H9 (cell line): ENCODE data around the gene SH3BP1. TPM values are rescaled to one million over a fixed set of nuclear protein-coding genes. Genes with fewer than 3 reads are reported as not detected.

Experiments
- DNase-seq: peaks from one replicate; pipeline ENCODE4 v3.0.0-alpha.2; 2017
- H2AFZ ChIP-seq: one replicate; pipeline ENCODE4 v1.6.1; 2013; ENCODE audit warnings: mild to moderate bottlenecking, low read length, control low read depth, moderate library complexity
- H2AK5ac ChIP-seq: 2 replicates; pipeline ENCODE4 v1.6.1; 2013; ENCODE audit warnings: low read length, control low read depth, mixed read lengths; ENCODE audit not compliant: insufficient read length
- H2BK120ac ChIP-seq: one replicate; pipeline ENCODE4 v1.6.1; 2013; ENCODE audit warnings: low read depth, mild to moderate bottlenecking, low read length, control low read depth, inconsistent platforms; ENCODE audit not compliant: poor library complexity, severe bottlenecking
- H2BK12ac ChIP-seq: 2 replicates; pipeline ENCODE4 v1.6.1; 2013; ENCODE audit warnings: low read length, control low read depth, mixed read lengths, low read depth; ENCODE audit not compliant: insufficient read length
- H2BK15ac ChIP-seq: 2 replicates; pipeline ENCODE4 v1.6.1; 2013; ENCODE audit warnings: low read depth, low read length, control low read depth
- H2BK20ac ChIP-seq: one replicate; pipeline ENCODE4 v1.6.1; 2013; ENCODE audit warnings: low read depth, mild to moderate bottlenecking, low read length, control low read depth, inconsistent platforms; ENCODE audit not compliant: poor library complexity, severe bottlenecking
- H2BK5ac ChIP-seq: 2 replicates; pipeline ENCODE4 v1.6.1; 2013; ENCODE audit warnings: low read length, control low read depth, mixed read lengths; ENCODE audit not compliant: insufficient read length
- H3K14ac ChIP-seq: 2 replicates; pipeline ENCODE4 v1.6.1; 2013; ENCODE audit warnings: low read length, control low read depth; ENCODE audit not compliant: insufficient read depth
- H3K18ac ChIP-seq: 2 replicates; pipeline ENCODE4 v1.6.1; 2013; ENCODE audit warnings: low read depth, mild to moderate bottlenecking, mixed read lengths, low read length, control low read depth; ENCODE audit not compliant: insufficient read length
- H3K23ac ChIP-seq: 2 replicates; pipeline ENCODE4 v1.6.1; 2013; ENCODE audit warnings: low read length, control low read depth, mixed read lengths, low read depth; ENCODE audit not compliant: insufficient read length
- H3K23me2 ChIP-seq: 2 replicates; pipeline ENCODE4 v1.6.1; 2013; ENCODE audit warnings: low read depth, mild to moderate bottlenecking, mixed read lengths, low read length, control low read depth; ENCODE audit not compliant: insufficient read length, poor library complexity, severe bottlenecking
- H3K27ac ChIP-seq: 2 replicates; pipeline ENCODE4 v1.5.1; 2013; ENCODE audit warnings: low read length, control low read depth, mixed read lengths, low read depth; ENCODE audit not compliant: insufficient read length
- H3K27me3 ChIP-seq: 2 replicates; pipeline ENCODE4 v1.6.1; 2013; ENCODE audit warnings: low read length, control low read depth, inconsistent platforms; ENCODE audit not compliant: insufficient read depth
- H3K4ac ChIP-seq: 2 replicates; pipeline ENCODE4 v1.6.1; 2013; ENCODE audit warnings: low read depth, mild to moderate bottlenecking, control low read depth, inconsistent platforms, low read length, moderate library complexity
- H3K4me1 ChIP-seq: 2 replicates; pipeline ENCODE4 v1.6.1; 2013; ENCODE audit warnings: low read length, control low read depth, inconsistent platforms; ENCODE audit not compliant: insufficient read depth
- H3K4me2 ChIP-seq: 2 replicates; pipeline ENCODE4 v1.6.1; 2013; ENCODE audit warnings: low read length, control low read depth, mixed read lengths; ENCODE audit not compliant: insufficient read length, insufficient read depth
- H3K56ac ChIP-seq: 2 replicates; pipeline ENCODE4 v1.6.1; 2013; ENCODE audit warnings: low read depth, mild to moderate bottlenecking, mixed read lengths, low read length, control low read depth; ENCODE audit not compliant: insufficient read length
- H3K79me1 ChIP-seq: 2 replicates; pipeline ENCODE4 v1.6.1; 2013; ENCODE audit warnings: low read depth, mild to moderate bottlenecking, moderate library complexity, low read length, control low read depth, inconsistent platforms; ENCODE audit not compliant: insufficient read depth, poor library complexity, severe bottlenecking
- H3K79me2 ChIP-seq: 2 replicates; pipeline ENCODE4 v1.6.1; 2013; ENCODE audit warnings: low read length, control low read depth, inconsistent platforms; ENCODE audit not compliant: insufficient read depth
- H3K9ac ChIP-seq: 2 replicates; pipeline ENCODE4 v1.6.1; 2013; ENCODE audit warnings: low read length, control low read depth, mixed read lengths; ENCODE audit not compliant: insufficient read length; ENCODE audit errors: extremely low read depth
- H3K9me3 ChIP-seq: one replicate; pipeline ENCODE4 v1.6.1; 2013; ENCODE audit warnings: low read depth, low read length, inconsistent platforms; ENCODE audit not compliant: control insufficient read depth
- H3T11ph ChIP-seq: one replicate; pipeline ENCODE4 v1.6.1; 2013; ENCODE audit warnings: mild to moderate bottlenecking, low read length, control low read depth, inconsistent platforms
- H4K20me1 ChIP-seq: one replicate; pipeline ENCODE4 v1.6.1; 2013; ENCODE audit not compliant: control insufficient read depth, insufficient read length, insufficient read depth
- H4K5ac ChIP-seq: 2 replicates; pipeline ENCODE4 v1.6.1; 2013; ENCODE audit warnings: low read depth, mild to moderate bottlenecking, mixed read lengths, low read length, control low read depth; ENCODE audit not compliant: insufficient read length
- H4K8ac ChIP-seq: replicated peaks from 2 replicates; pipeline ENCODE4 v1.6.1; 2013; ENCODE audit warnings: low read length, control low read depth, mixed read lengths, low read depth; ENCODE audit not compliant: insufficient read length
- H4K91ac ChIP-seq: 2 replicates; pipeline ENCODE4 v1.6.1; 2013; ENCODE audit warnings: low read depth, mild to moderate bottlenecking, moderate library complexity, mixed read lengths, low read length, control low read depth; ENCODE audit not compliant: insufficient read length
- H3K27ac Mint-ChIP-seq, 3 experiments: 2 replicates in 2 of 3; 3 replicates in 1 of 3; pipeline ENCODE4 v1.8.0; 2020 to 2021; ENCODE audit warnings: mixed read lengths in 3 of 3, mild to moderate bottlenecking in 1 of 3, moderate library complexity in 1 of 3
- H3K27me3 Mint-ChIP-seq: 2 replicates; pipeline ENCODE4 v1.8.0; 2021; ENCODE audit warnings: low read depth, mild to moderate bottlenecking, moderate library complexity, mixed read lengths
- H3K36me3 Mint-ChIP-seq, 3 experiments: 2 replicates in 2 of 3; 3 replicates in 1 of 3; pipeline ENCODE4 v1.8.0; 2020 to 2021; ENCODE audit warnings: low read depth in 3 of 3, mixed read lengths in 3 of 3; ENCODE audit not compliant: insufficient read depth in 1 of 3
- H3K4me1 Mint-ChIP-seq, 2 experiments: 2 replicates each; pipeline ENCODE4 v1.8.0; 2020; ENCODE audit warnings: mixed read lengths in 2 of 2
- H3K4me3 Mint-ChIP-seq, 2 experiments: 2 replicates in 1 of 2; 3 replicates in 1 of 2; pipeline ENCODE4 v1.8.0; 2020 to 2021; ENCODE audit warnings: mild to moderate bottlenecking in 2 of 2, mixed read lengths in 2 of 2, moderate library complexity in 1 of 2
- H3K9me3 Mint-ChIP-seq, 2 experiments: 2 replicates in 1 of 2; 3 replicates in 1 of 2; pipeline ENCODE4 v1.8.0; 2020; ENCODE audit warnings: mild to moderate bottlenecking in 2 of 2, mixed read lengths in 2 of 2, moderate library complexity in 1 of 2
- CTCF ChIP-seq: fragments of 200-600 bp; sonication (generic); conservative IDR thresholded peaks from 3 replicates; pipeline ENCODE4 v1.8.0; 2021; ENCODE audit warnings: antibody characterized with exemption, mild to moderate bottlenecking
- WGBS: extraction: QIAGEN DNeasy Blood & Tissue Kit; methylation state at CpG from one replicate; pipeline ENCODE4 v1.1.7; 2013; ENCODE audit warnings: missing lambda C conversion rate, low lambda C conversion rate, mixed read lengths; ENCODE audit not compliant: insufficient read length; ENCODE audit errors: extremely low coverage; 5-methylcytosine and 5-hydroxymethylcytosine counted together
- total RNA-seq: library from RNA; stranded (reverse); gene quantifications from 2 replicates; pipeline ENCODE4 v1.2.1, GENCODE V29; 2021

Gene SH3BP1
- total RNA-seq, 1 experiment from 2014 or later: 33.6 TPM

GRCh38 chr22:37665487-37665886 is 26.0 kb downstream of the SH3BP1 start:
- Histone ChIP-seq H3K56ac (no peak overlapping the region), H3K4ac (no peak overlapping the region), H3K4me1 (no peaks in the 10 kb centered on the region), H2BK20ac (no peak overlapping the region), H3K79me1 (peaks cover 13% of the 10 kb centered on the region), H2BK5ac (no peak overlapping the region), H3K4me2 (no peak overlapping the region), H3K23me2 (no peaks in the 10 kb centered on the region), H4K20me1 (no peaks in the 10 kb centered on the region), H2BK120ac (no peak overlapping the region), H2AK5ac (no peak overlapping the region), H3T11ph (no peak overlapping the region), H4K91ac (no peak overlapping the region), H3K14ac (no peak overlapping the region; the same call in 1 of the 2 replicates), H3K9me3 (no peaks in the 10 kb centered on the region), H2AFZ (no peak overlapping the region), H2BK15ac (no peak overlapping the region), H3K9ac (no peak overlapping the region), H4K5ac (no peak overlapping the region), H3K23ac (no peak overlapping the region), H3K79me2 (peaks cover 13% of the 10 kb centered on the region; the same call in 1 of the 2 replicates), H4K8ac (no peak overlapping the region), H3K27me3 (no peaks in the 10 kb centered on the region), H2BK12ac (no peak overlapping the region), H3K27ac (no peak overlapping the region), H3K18ac (no peak overlapping the region)
- no peak overlapping the region for H3K27ac Mint-ChIP-seq
- TF ChIP-seq CTCF: no peak
- peaks cover 13 to 14% of the 10 kb centered on the region in 2 experiments for H3K4me1 Mint-ChIP-seq
- peaks cover 13 to 48% (median 30%) of the 10 kb centered on the region in 3 experiments; a peak in 6 of 7 replicates for H3K36me3 Mint-ChIP-seq
- H3K27me3 Mint-ChIP-seq: no peaks in the 10 kb centered on the region
- no peak for DNase-seq
- no peaks in the 10 kb centered on the region for H3K9me3 Mint-ChIP-seq
- no peak overlapping the region for H3K4me3 Mint-ChIP-seq
- no CpG with 5 or more reads among the region's 24 CpGs for WGBS
